Left ventricle myocardium inferior (tissue), 1 donor: ENCODE results near the gene STH. TPM values are rescaled to one million over a fixed set of nuclear protein-coding genes. Genes with fewer than 3 reads are reported as not detected.

Source experiments
- DNase-seq: peaks from one replicate; pipeline ENCODE4 v3.0.0-alpha.2; 2020
- H3K27ac ChIP-seq: fragments of 200-600 bp; replicated peaks from 2 replicates; pipeline ENCODE4 v1.8.0; 2021
- H3K27me3 ChIP-seq: fragments of 200-600 bp; 2 replicates; pipeline ENCODE4 v1.8.0; 2021; ENCODE audit warnings: low read depth
- H3K36me3 ChIP-seq: fragments of 200-600 bp; 2 replicates; pipeline ENCODE4 v1.8.0; 2021
- H3K4me1 ChIP-seq: fragments of 200-600 bp; 2 replicates; pipeline ENCODE4 v1.8.0; 2021
- H3K4me3 ChIP-seq: fragments of 200-600 bp; 2 replicates; pipeline ENCODE4 v1.8.0; 2021; ENCODE audit warnings: mild to moderate bottlenecking, moderate library complexity
- H3K9me3 ChIP-seq: fragments of 200-600 bp; replicated peaks from 2 replicates; pipeline ENCODE4 v1.8.0; 2021
- CTCF ChIP-seq: fragments of 200-600 bp; IDR thresholded peaks from 2 replicates; pipeline ENCODE4 v1.8.0; 2021; ENCODE audit warnings: antibody characterized with exemption, mild to moderate bottlenecking, borderline replicate concordance
- intact Hi-C: fragments of 100-400 bp; cut with micrococcal nuclease; formaldehyde crosslinking; loops from one replicate; pipeline ENCODE4 v1.11.0; 2022
- total RNA-seq: library from RNA; stranded (reverse); fragmentation: NEBNext Ultra II Directional; extraction: Animal tissue kit (Norgen Biotek cat#: 25700); gene quantifications from one replicate; pipeline ENCODE4 v1.2.1, GENCODE V29; 2021
- donor health status: DM: no; HTN: yes; CAD: no; lungs with severe emphysema.

The STH gene
- total RNA-seq, 1 donor from 2014 or later = not detected

- DNase-seq = no peak
- Histone ChIP-seq H3K27me3 (peaks cover 7% of the 10 kb centered on the region), H3K27ac (no peak overlapping the region), H3K9me3 (no peaks in the 10 kb centered on the region), H3K36me3 (no peaks in the 10 kb centered on the region), H3K4me3 (no peak overlapping the region), H3K4me1 (no peaks in the 10 kb centered on the region)
- intact Hi-C loops = no loop called here
- no peak for TF ChIP-seq CTCF
Measured at GRCh38 chr17:45981306-45981705, 17.7 kb upstream of the STH start.

DNA sequence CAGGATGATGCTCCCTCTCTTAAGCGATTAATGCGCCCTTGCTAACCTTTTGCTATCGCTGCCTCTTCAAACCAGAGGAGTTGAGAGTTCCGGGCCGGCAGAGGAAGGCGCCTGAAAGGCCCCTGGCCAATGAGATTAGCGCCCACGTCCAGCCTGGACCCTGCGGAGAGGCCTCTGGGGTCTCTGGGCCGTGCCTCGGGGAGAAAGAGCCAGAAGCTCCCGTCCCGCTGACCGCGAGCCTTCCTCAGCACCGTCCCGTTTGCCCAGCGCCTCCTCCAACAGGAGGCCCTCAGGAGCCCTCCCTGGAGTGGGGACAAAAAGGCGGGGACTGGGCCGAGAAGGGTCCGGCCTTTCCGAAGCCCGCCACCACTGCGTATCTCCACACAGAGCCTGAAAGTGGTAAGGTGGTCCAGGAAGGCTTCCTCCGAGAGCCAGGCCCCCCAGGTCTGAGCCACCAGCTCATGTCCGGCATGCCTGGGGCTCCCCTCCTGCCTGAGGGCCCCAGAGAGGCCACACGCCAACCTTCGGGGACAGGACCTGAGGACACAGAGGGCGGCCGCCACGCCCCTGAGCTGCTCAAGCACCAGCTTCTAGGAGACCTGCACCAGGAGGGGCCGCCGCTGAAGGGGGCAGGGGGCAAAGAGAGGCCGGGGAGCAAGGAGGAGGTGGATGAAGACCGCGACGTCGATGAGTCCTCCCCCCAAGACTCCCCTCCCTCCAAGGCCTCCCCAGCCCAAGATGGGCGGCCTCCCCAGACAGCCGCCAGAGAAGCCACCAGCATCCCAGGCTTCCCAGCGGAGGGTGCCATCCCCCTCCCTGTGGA is 16.0 kb upstream of the STH start:
- H3K27ac ChIP-seq = no peak overlapping the region
- DNase-seq = no peak
- H3K36me3 ChIP-seq = no peaks in the 10 kb centered on the region
- no peak for TF ChIP-seq CTCF
- H3K27me3 ChIP-seq = peaks cover 7% of the 10 kb centered on the region
- no peaks in the 10 kb centered on the region for H3K4me1 ChIP-seq
- intact Hi-C loops = no loop called here
- no peaks in the 10 kb centered on the region for H3K9me3 ChIP-seq
- no peak overlapping the region for H3K4me3 ChIP-seq

DNA sequence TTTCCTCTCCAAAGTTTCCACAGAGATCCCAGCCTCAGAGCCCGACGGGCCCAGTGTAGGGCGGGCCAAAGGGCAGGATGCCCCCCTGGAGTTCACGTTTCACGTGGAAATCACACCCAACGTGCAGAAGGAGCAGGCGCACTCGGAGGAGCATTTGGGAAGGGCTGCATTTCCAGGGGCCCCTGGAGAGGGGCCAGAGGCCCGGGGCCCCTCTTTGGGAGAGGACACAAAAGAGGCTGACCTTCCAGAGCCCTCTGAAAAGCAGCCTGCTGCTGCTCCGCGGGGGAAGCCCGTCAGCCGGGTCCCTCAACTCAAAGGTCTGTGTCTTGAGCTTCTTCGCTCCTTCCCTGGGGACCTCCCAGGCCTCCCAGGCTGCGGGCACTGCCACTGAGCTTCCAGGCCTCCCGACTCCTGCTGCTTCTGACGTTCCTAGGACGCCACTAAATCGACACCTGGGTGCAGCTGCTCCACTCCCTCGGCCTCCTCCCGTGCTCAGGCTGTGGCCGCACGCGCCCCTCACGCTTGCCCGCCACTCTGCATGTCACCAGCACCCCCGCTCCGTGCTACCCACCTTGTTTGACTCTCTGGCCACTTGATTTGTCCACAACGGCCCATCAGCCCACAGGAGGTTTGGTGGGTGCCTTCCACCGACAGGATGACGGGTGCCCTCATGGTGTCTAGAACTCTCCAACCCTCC is 15.3 kb upstream of the STH start:
- intact Hi-C loops = no loop called here
- H3K36me3 ChIP-seq = no peaks in the 10 kb centered on the region
- H3K27me3 ChIP-seq = peaks cover 7% of the 10 kb centered on the region
- TF ChIP-seq CTCF = no peak
- no peak overlapping the region for H3K27ac ChIP-seq
- no peak overlapping the region for H3K4me3 ChIP-seq
- no peaks in the 10 kb centered on the region for H3K4me1 ChIP-seq
- DNase-seq = no peak
- no peaks in the 10 kb centered on the region for H3K9me3 ChIP-seq

DNA sequence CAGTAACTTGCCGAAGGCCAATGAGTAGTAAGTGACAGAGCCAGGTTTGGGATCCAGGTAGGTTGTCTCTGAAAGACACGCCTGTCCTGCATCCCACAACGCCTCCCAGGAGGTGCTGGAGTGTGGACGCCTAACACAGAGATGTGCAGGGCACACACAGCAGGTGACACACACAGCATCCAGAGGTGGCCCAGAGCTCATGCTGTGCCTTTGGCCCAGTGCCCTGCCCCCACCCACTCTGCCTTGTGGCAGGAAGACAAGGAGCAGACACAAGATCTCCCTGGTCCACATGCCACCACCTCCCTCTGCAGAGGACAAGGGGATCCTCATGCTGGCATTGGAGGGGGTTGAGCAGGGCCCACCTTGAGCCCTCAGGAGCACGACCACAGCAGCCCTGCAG is 14.7 kb upstream of the STH start:
- Histone ChIP-seq H3K9me3 (no peaks in the 10 kb centered on the region), H3K4me1 (no peaks in the 10 kb centered on the region), H3K27me3 (peaks cover 7% of the 10 kb centered on the region), H3K36me3 (no peaks in the 10 kb centered on the region), H3K4me3 (no peak overlapping the region), H3K27ac (no peak overlapping the region)
- intact Hi-C loops = no loop called here
- no peak for DNase-seq
- TF ChIP-seq CTCF = no peak

- Histone ChIP-seq H3K36me3 (no peaks in the 10 kb centered on the region), H3K27ac (no peak overlapping the region), H3K9me3 (no peaks in the 10 kb centered on the region), H3K27me3 (peaks cover 7% of the 10 kb centered on the region), H3K4me1 (no peaks in the 10 kb centered on the region), H3K4me3 (no peak overlapping the region)
- intact Hi-C loops = no loop called here
- TF ChIP-seq CTCF = no peak
- no peak for DNase-seq
Measured at GRCh38 chr17:45985447-45985846, 13.6 kb upstream of the STH start.
